Measurements from ENCODE around the gene POLR1H.
A peak's percentile ranks its signal among the peaks of the same experiment; 100 is the strongest.
"Not testable (repeated sequence)": the region's sequence is repeated elsewhere in the genome, so short reads cannot be mapped to it uniquely, and the experiment has no call there.

POLR1H gene, protein sequence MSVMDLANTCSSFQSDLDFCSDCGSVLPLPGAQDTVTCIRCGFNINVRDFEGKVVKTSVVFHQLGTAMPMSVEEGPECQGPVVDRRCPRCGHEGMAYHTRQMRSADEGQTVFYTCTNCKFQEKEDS

DNA sequence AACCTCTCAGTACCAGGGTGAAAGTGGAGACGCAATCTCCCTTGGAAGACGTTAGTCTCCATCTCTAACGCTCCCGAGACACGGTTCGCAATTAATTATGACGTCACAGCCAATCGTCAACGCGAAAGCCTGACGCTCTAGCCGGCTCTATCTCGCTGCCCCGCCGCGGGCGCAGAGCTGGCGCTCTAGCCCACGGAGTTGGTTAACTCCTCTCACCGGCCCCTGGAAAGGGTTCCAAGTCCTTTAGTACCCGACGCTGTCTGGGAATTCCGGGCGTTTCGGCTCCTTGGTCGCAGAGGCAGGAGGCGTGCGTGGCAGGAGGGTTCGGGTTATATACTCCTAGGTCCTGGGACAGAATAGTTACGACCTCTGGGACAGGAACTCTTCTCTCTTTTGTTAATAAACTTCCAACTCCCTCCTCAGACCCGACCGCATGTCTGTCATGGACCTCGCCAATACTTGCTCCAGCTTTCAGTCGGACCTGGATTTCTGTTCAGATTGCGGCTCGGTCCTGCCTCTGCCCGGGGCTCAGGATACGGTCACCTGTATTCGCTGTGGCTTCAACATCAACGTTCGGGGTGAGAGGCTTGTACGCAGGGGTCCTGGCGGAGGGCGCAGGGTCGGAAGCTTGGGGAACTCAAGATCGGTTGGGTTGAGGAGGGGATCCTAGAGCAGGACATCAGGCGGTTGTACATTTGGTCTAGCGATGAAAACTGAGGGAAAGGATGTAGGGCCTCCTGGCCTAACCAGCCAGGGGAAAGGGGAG is at the start of gene POLR1H:
Gene POLR1H, plus strand, starts transcription at position 174 of the 766 bp plus-strand sequence. Its CDS starts 260 bp downstream, at position 434.
- peak; percentile 93 for ATAC-seq
- DNase-seq, result peak; percentile 86

DNA sequence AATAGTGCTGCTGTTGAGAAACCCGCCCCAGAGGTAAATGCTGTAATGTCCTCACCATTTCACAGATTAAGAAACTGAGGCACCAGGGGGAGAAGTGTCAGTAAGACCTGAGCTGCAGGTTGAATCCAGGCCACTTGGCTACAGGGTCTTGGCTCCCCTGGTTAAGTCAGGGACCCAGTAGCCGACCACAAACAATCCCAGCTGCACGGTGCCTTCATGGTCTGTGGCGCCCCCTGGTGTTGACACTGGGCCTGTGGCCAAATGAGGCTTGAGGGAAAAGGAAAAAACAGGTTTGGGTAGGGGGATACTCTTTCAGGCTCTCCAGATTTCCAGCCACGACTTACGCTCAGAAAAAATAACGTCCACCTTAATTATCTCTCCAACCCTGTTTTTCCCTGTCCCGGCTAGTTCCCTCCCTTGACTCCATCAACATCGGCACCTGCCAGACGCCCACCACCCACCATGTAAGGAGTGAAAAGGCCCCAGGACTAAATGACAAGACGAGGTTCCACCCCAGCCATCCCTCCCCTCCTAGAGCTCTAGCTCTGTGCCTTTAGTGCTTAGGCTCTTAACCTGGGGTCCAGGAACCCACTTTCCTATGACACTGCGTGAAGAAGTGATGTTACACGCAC is 47.7 kb upstream of the POLR1H start:
- no peak for DNase-seq
- ATAC-seq, result peak; percentile 36

DNA sequence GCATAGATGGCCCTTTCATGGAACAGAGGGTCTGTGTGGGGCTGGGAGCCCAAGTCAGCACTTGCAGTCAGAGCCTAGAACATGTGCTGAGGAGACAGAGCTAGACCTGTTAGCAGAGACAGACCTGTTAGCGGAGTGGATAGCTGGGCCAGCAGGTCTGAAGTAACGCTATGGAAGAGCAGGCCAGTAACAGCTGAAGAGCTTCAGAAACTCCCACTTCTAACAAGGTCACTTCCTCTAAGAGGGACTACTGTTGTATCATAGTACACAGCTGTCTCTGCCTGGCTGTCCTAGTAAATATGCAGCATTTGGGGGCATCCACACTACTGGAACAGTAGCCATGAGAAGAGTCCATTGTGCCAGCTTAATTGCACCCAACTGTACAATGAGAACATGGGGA is 41.2 kb upstream of the POLR1H start:
- ATAC-seq (no peak), DNase-seq (no peak)

DNA sequence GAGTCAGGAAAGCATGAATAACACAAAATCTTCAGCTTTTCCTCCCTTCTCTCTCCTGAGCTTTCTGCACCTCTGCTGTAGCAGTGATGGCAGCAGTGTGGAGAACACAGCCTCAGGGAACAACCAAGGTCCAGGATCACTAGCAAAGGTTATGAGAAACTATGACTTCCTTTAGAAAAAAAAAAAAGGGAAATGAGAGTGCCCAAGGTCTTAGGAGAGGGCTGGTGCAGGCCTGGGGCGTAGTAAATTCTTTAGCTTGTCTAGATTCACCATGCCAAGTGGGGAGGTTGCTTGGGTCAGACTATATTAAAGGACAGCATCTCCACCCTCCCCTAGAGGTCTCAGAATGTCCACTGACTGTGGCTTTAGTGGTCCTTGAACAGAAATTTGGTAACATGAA is 40.4 kb upstream of the POLR1H start:
- ATAC-seq, result no peak
- no peak for DNase-seq

DNA sequence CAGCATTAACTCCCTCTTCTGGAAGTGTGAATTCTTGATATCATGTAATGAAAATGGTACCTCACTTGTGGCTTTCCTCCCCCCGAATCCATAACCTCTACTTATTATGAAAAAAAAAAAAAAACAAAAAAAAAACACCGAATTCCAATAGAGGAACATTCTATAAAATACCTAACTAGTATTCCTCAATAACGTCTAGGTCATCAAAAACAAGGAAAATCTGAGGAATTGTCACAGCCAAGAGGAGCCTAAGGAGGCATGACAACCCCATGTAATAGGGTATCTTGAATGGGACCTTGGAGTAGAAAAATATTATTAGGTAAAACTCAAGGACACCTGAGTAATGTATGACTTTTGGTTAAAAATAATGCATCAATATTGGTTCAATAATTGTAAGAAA is 38.9 kb upstream of the POLR1H start:
- no peak for ATAC-seq
- DNase-seq, result no peak

DNA sequence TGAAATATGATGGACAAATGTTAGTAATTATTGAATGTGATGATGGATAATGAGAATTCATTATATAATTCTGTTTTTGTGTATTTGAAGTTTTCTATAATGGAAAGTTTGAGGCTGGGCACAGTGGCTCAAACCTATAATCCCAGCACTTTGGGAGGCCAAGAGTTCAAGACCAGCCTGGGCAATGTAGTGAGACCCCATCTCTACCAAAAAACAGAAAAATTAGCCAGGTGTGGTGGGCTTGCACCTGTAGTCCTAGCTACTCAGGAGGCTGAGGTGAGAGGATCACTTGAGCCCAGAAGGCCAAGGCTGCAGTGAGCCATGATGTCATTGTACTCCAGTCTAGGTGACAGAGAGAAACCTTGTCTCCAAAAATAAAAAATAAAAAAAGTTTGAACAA is 38.4 kb upstream of the POLR1H start:
- ATAC-seq, DNase-seq: not testable (repeated sequence)

DNA sequence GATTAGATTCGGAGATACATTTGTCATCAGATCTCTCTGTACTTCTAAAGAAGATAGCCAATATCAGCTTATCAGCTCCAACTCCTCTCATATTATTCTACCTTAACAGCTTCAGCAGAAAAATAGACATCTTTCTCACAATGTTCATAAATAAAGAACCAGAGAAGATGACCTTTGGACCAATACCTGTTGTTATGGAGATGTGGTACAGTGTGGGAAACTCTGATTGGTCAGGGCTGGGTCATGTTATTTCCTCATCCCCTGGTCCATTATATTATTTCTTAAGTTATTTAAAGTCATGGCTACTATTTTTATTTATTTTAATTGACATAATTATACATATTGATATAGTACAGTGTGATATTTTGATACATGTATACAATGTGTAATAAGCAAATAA is 35.9 kb upstream of the POLR1H start:
- ATAC-seq (no peak), DNase-seq (no peak)

DNA sequence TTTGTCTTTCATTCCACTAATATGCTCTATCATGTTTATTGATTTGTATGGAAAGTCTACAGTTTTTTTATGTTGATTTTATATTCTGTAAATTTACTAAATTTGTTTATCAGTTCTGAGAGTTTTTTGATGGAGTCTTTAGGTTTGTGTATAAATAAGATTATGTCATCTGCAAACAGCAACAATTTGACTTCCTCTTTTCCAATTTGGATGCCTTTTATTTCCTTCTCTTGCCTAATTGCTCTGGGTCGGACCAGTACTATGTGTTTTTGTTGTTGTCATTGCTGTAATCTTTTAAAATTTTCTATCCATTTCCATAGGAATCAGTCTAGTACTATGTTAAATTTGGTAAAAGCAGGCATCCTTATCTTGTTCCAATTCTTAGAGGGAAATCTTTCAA is 31.5 kb upstream of the POLR1H start:
- DNase-seq (no peak), ATAC-seq (no peak)

DNA sequence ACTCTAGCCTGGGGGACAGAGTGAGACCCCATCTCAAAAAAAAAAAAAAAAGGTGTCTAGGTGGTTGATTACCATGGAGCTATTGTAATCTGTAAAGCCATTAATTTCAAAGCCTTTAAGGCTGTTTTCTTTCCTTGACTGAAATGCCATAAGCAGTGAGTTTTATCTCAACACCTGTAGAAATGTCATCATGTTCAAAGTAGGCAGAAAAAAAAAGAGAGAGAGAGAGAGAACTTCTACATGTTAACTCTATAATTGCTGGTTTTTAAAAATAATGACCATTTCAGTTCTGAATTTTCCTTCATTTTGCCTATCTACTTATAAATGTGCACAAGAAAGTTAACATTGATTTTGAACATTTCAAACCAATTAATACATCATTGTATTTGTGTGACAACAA is 29.7 kb upstream of the POLR1H start:
- no peak for ATAC-seq
- no peak for DNase-seq

DNA sequence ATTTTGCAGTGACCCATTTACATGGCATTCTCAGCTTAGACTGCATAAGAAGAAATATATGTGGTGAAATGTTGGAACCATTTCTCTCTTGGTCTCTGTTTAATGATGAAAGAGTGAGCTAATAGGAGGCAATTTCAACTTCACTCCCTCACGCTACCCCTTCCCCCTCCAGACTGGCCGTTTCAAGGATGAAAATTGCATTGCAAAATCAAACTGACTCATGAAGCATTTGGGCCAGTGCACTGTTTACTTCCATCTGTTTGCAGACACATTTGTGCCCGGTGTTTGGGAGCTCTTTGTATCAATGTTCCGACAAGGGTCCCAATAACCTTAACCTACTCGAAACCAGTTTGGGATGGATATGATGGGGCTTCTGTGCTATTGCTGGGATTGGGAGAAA is 27.6 kb upstream of the POLR1H start:
- DNase-seq, ATAC-seq: not testable (repeated sequence)

DNA sequence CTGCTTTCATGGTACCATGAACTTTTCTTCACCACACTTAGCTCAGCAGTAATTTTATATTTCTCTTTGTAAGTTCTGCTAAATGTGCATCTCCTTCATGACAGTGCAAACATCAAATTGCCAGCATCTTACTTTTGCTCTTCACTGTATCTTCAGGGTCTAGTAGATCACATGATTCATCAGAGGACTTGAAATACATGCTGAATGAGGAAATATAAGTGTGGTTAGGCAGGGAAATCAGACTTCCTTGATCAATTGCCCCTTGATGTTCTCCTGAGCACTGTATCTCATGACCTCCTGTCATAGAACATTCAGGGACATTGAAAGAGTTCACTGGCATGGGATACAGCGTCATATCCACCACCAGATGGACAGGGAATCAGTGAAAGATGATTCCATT is 25.3 kb upstream of the POLR1H start:
- ATAC-seq, result no peak
- no peak for DNase-seq

DNA sequence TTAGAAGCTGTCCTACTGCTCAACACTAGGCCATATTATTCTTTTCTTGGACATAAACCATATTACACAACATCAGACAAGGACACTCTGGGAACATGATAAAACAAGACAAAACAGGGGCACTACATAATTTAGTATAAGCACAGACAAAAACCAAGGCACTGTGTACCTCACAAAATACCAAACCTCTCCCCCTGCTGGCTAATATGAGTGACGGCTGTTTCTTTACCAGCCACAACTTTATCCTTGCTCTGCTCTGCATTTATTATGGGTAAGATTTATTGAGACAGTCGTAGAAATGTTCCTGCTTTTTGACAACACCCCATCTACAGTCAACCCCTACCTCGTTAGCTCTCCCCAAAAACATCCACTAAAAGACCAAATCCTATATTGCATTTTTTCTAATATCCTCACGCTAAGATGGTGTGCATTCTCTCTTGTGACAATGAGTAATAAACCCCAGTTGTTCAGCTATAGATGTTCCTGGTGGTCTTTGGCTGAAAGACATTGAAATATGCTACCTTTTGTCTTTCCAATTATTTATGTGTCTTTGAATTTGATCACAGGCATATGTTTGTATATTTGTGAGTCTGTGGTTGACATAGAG is 23.8 kb upstream of the POLR1H start:
- DNase-seq (no peak), ATAC-seq (no peak)

DNA sequence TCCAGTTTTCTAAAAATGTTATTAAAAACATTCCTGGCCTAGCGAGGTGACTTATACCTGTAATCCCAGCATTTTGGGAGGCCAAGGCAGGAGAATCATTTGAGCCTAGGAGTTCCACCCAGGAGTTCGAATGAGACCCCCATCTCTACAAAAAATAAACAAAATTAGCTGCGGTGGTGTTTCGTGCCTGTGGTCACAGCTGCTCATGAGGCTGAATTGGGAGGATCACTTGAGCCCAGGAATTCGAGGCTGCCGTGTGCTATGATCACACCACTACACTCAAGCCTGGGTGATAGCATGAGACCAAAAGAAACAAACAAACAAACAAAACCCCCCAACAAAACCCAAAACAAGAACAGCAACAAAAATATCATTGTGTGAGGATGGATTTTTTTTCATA is 19.8 kb upstream of the POLR1H start:
- no peak for ATAC-seq

DNA sequence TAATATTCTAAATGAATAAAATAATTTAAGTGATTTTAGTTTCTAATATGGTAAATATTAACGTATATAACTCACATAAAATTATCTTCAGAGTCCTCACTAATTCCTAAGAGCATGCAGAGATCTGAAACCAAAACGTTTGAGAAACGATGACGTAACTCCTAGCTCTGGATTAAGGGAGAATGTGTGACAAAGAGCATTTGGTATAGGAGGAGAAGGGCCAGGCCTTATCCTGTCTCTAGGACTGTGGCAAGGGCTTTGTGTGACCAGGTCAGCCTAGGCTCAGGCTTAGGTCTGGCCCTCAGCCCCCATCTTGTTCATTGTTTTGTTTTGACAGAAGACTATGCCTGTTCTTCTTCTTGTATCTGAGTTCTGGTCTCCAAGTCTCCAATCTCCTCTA is 19.2 kb upstream of the POLR1H start:
- DNase-seq, result no peak
- no peak for ATAC-seq

More for the DNA sequence above, 19.8 kb upstream of the POLR1H start:
- no peak for DNase-seq

DNA sequence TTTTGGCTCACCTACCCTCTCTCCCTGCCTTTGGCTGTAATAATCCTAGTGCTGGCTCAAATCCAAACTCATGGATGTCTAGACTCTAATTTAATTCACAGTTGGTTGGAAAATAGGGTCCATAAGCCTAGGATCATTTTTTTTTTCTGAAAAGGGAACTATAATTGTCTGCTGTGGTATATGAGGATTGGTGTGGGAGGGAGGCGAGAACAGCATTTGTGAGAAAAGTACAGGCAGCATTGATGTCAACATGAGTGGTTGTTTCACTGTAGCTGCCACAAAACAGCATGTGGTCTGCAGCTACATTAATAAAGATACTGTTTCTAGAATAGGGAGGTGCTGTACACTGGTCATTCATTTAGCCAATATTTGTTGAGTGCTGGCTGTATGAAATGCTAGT is 18.6 kb upstream of the POLR1H start:
- no peak for ATAC-seq
- no peak for DNase-seq

DNA sequence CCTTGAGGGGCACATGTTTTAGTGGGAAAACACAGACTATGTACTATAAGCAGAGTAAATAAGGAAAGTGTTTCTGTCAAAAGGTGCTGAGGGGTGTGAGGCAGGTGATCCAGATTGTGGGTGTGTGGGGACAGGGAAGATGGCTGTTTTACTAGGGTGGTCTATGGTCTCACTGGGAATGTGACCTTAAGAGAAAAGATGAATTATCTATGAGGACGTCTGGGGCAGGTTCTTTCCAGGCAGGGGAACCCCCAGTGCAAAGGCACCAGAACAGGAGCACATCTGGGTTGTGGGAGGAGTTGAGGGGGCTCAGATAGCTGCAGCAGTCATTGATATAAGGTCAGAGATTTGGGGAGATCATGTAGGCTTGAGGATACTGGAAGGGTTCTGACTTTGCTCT is 18.2 kb upstream of the POLR1H start:
- ATAC-seq (peak; percentile 80), DNase-seq (no peak)

DNA sequence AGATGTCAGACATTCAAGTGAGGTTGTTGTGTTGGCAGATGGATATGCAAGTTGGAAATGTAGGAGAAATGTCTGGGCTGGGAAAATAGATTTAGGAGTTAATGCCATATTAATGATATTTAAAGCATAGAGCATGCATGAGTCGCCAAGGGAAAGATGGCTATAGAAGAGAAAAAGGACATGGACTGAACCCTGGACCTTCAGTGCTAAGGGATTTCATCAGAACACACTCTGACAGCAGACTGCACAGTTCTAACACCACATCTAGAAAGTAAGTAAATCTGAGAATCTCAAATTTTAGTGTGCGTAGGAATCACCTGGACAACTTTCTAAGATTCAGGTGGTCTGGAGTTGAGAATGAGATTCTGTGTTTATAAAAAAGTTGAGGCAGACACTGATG is 17.3 kb upstream of the POLR1H start:
- DNase-seq, result no peak

DNA sequence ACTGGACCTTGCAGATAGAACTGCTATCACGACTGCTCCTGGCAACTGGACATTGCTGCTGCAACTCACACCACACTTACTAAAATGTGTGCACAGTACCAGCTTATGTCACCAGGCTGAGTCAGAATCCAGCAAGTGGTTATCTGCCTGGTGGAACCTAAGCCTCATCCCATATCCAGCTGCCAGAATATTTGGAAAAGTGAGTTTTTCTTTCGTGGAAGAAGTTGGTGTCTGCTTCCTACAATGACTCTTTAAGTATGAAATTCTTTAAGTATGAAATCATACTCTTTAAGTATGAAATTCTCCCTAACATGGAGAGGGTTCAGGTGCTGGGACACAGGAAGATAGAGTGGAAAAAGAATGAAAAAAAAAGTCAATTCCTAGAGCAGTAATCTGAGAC is 16.4 kb upstream of the POLR1H start:
- no peak for ATAC-seq
- no peak for DNase-seq

More for the DNA sequence above, 17.3 kb upstream of the POLR1H start:
- no peak for ATAC-seq

DNA sequence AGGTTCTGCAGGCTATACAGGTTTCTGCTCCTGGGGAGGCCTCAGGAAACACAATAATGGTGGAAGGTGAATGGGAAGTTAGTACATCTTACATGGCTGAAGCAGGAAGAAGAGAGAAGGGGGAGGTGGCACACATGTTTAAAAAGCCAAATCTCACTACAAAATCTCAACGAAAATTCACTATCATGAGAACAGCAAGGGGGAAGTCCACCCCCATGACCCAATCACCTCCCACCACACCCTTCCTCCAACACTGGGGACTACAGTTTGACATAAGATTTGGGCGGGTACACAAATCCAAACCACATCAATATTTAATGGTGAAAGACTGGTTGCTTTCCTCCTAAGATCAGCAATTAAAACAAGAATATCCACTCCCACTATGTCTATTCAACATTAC is 13.8 kb upstream of the POLR1H start:
- DNase-seq (no peak), ATAC-seq (no peak)

DNA sequence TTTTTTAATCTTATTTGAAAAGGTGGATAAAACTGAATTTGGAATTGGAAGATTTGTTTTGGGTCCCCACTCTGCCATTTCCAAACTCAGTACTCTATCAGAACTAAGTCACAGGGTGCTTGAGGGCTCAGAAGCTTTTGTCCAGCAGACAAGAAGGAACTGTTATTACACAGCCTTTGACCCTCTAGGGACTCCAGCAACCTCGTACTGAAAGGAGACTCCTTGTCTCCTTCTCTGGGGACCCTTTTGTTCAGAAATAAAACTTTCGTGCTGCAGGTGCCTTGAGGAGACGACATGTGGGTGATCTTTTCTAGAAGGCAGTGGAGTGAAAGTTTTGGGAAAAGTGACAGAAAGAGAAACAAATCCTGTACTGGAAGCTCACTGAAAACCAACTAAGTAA is 7.4 kb upstream of the POLR1H start:
- DNase-seq (no peak), ATAC-seq (no peak)

DNA sequence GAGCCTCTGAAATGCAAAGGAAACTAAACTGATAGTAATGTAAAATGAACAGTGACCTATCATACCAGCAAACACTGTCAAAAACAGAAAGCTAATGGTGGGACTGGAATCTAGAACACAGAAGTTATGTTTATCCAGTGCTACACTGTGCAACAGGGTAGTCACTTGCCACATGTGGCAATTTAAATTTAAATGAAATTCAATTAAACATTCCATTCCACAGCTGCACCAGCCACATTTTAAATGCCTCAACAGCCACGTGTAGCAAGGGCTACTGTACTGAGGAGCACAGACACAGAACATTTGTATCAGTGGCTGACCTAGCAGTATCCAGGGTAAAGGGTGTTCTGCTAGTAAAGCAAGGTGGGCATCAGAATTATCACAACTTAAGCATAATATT is 5.6 kb upstream of the POLR1H start:
- DNase-seq (no peak), ATAC-seq (no peak)

DNA sequence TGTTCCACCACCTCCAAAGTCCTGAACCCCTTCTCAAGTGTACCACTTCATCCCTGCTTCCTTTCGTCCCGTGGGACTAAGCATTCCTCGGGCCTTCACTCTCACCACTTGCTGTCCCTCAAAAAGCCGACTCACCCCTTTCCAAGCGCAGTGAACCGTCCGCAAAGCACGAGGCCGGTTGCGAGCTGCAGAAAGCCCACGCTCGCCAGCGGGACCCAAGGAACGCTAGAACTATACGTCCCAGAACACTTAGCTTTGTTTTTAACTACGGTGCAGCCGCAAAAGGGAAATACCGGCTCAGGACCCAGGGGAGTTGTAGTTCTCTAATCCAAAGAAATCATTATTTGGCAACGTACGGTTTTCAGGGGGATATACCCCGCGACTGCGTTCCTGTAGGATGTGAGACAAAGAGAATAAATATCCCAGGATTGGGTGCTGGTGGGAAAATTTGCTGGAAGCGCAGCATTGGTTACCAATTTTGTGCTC is 416 bp upstream of the POLR1H start:
- peak; percentile 29 for ATAC-seq

DNA sequence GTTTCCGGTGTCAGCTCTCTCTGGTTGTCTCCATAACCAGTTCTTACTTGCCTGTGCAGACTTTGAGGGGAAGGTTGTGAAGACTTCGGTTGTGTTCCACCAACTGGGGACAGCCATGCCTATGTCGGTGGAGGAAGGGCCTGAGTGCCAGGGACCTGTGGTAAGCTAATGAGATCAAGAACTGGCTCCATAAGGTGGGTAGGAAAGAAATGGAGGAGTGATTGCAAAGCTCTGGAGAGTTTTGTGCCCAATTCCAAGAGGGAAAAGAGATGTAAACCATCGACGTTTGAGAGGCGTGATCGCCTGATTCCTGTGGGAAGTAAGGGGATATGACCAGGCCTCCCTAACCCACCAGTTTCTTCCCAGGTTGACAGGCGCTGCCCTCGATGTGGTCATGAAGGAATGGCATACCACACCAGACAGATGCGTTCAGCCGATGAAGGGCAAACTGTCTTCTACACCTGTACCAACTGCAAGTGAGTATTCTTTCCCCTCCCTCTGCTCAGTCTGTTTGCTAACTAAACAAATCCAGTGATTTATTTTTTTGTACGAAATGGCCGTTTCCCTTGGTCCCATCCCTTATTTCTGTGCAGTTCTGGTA is 893 bp downstream of the POLR1H start:
- ATAC-seq, result peak; percentile 37
- DNase-seq, result peak; percentile 14

More for the DNA sequence above, 416 bp upstream of the POLR1H start:
- peak; percentile 50 for DNase-seq

Measured in stimulated activated naive CD8-positive, alpha-beta T cell treated with anti-CD3 and anti-CD28 coated beads, Interleukin-15, Interleukin-2, amounts not matched to agents 100 U/mL and 50 U/mL, for 24 hours (primary cell).